SK-N-SH treated with all-trans-retinoic acid at 6 μM for 48 hours (cell line): ENCODE results near the gene CPSF4L.
"Not testable (repeated sequence)": the region's sequence is repeated elsewhere in the genome, so short reads cannot be mapped to it uniquely, and the experiment has no call there.

Experiments used
- ATAC-seq: fragments of 200-7000 bp; cut with Tn5 transposase; 3 replicates; pipeline ENCODE4 v1.9.1; 2020; ENCODE audit warnings: mild to moderate bottlenecking, moderate library complexity
- ARNTL ChIP-seq: fragments of 450-650 bp; formaldehyde crosslinking; IDR thresholded peaks from 2 replicates; pipeline ENCODE4 v1.5.0; 2020; ENCODE audit warnings: low read depth, mild to moderate bottlenecking, moderate library complexity, borderline replicate concordance
- BACH2 ChIP-seq: fragments of 250-450 bp; sonication (Bioruptor Pico); IDR thresholded peaks from 2 replicates; pipeline ENCODE4 v1.9.0; 2021; ENCODE audit warnings: mild to moderate bottlenecking, borderline replicate concordance
- CREB5 ChIP-seq: fragments of 250-450 bp; sonication (Bioruptor Pico); IDR thresholded peaks from 2 replicates; pipeline ENCODE4 v1.5.1; 2020; ENCODE audit warnings: low read depth, mild to moderate bottlenecking, moderate library complexity
- CSDC2 ChIP-seq: fragments of 250-450 bp; sonication (Bioruptor Pico); IDR thresholded peaks from 2 replicates; pipeline ENCODE4 v1.5.0; 2020; ENCODE audit warnings: mild to moderate bottlenecking, moderate library complexity
- CSRNP3 ChIP-seq: fragments of 250-450 bp; sonication (Bioruptor Pico); IDR thresholded peaks from 2 replicates; pipeline ENCODE4 v1.5.1; 2021; ENCODE audit warnings: mild to moderate bottlenecking, moderate library complexity
- ESRRG ChIP-seq: fragments of 250-450 bp; sonication (Bioruptor Pico); IDR thresholded peaks from 2 replicates; pipeline ENCODE4 v1.6.1; 2021; ENCODE audit warnings: mild to moderate bottlenecking
- ISL1 ChIP-seq: fragments of 250-450 bp; sonication (Bioruptor Pico); IDR thresholded peaks from 2 replicates; pipeline ENCODE4 v2.1.2; 2022; ENCODE audit warnings: mild to moderate bottlenecking, moderate library complexity
- OSR1 ChIP-seq: fragments of 250-450 bp; sonication (Bioruptor Pico); IDR thresholded peaks from 2 replicates; pipeline ENCODE4 v1.8.0; 2022; ENCODE audit warnings: moderate library complexity, mild to moderate bottlenecking, inconsistent platforms
- PATZ1 ChIP-seq: fragments of 250-450 bp; sonication (Bioruptor Pico); IDR thresholded peaks from 2 replicates; pipeline ENCODE4 v1.8.0; 2020; ENCODE audit warnings: mild to moderate bottlenecking, moderate library complexity, borderline replicate concordance
- POU6F1 ChIP-seq: fragments of 250-450 bp; sonication (Bioruptor Pico); IDR thresholded peaks from 2 replicates; pipeline ENCODE4 v1.8.0; 2021; ENCODE audit warnings: low read depth, mild to moderate bottlenecking, moderate library complexity, borderline replicate concordance
- PPARA ChIP-seq: fragments of 250-450 bp; sonication (Bioruptor Pico); IDR thresholded peaks from 2 replicates; pipeline ENCODE4 v1.5.0; 2020; ENCODE audit warnings: mild to moderate bottlenecking, borderline replicate concordance
- RARB ChIP-seq: fragments of 250-450 bp; sonication (Bioruptor Pico); IDR thresholded peaks from 2 replicates; pipeline ENCODE4 v1.8.0; 2021; ENCODE audit warnings: mild to moderate bottlenecking, moderate library complexity
- SNAI2 ChIP-seq: fragments of 250-450 bp; sonication (Bioruptor Pico); IDR thresholded peaks from 2 replicates; pipeline ENCODE4 v1.5.0; 2020; ENCODE audit warnings: mild to moderate bottlenecking, moderate library complexity
- TCF4 ChIP-seq: fragments of 250-450 bp; sonication (Bioruptor Pico); IDR thresholded peaks from 2 replicates; pipeline ENCODE4 v1.8.0; 2021; ENCODE audit warnings: mild to moderate bottlenecking, moderate library complexity, borderline replicate concordance
- TOX ChIP-seq: fragments of 250-450 bp; sonication (Bioruptor Pico); IDR thresholded peaks from 2 replicates; pipeline ENCODE4 v1.8.0; 2021; ENCODE audit warnings: mild to moderate bottlenecking, moderate library complexity, borderline replicate concordance
- ZC3H10 ChIP-seq: fragments of 250-450 bp; sonication (Bioruptor Pico); IDR thresholded peaks from 2 replicates; pipeline ENCODE4 v1.5.1; 2021; ENCODE audit warnings: mild to moderate bottlenecking, moderate library complexity
- ZFP3 ChIP-seq: fragments of 250-450 bp; sonication (Bioruptor Pico); IDR thresholded peaks from 2 replicates; pipeline ENCODE4 v1.5.0; 2020; ENCODE audit warnings: mild to moderate bottlenecking, moderate library complexity
- ZNF565 ChIP-seq: fragments of 450-650 bp; formaldehyde crosslinking; conservative IDR thresholded peaks from 2 replicates; pipeline ENCODE4 v1.5.0; 2020; ENCODE audit warnings: low read depth, mild to moderate bottlenecking, moderate library complexity
- ZNF70 ChIP-seq: fragments of 450-650 bp; formaldehyde crosslinking; IDR thresholded peaks from 2 replicates; pipeline ENCODE4 v1.5.0; 2020; ENCODE audit warnings: mild to moderate bottlenecking, moderate library complexity
- ZNF8 ChIP-seq: fragments of 450-650 bp; formaldehyde crosslinking; IDR thresholded peaks from 2 replicates; pipeline ENCODE4 v1.5.0; 2020; ENCODE audit warnings: mild to moderate bottlenecking, moderate library complexity

Gene CPSF4L

GRCh38 chr17:73265646-73266640 lies 4.3 kb upstream of the CPSF4L start:
- no peak for ATAC-seq
- TF ChIP-seq BACH2 (CRISPR knock-in tag) (no peak), CSDC2 (CRISPR knock-in tag) (no peak), ZNF565 (no peak)

- ATAC-seq = not testable (repeated sequence)
Measured at GRCh38 chr17:73264448-73264847, 2.8 kb upstream of the CPSF4L start.

- TF ChIP-seq POU6F1 (CRISPR knock-in tag) (no peak), SNAI2 (CRISPR knock-in tag) (no peak), ZNF565 (no peak), PPARA (CRISPR knock-in tag) (no peak)
- ATAC-seq = no peak
Measured at GRCh38 chr17:73262676-73263642, 1.3 kb upstream of the CPSF4L start.

- TF ChIP-seq ISL1 (no peak), RARB (CRISPR knock-in tag) (no peak), BACH2 (CRISPR knock-in tag) (no peak), POU6F1 (CRISPR knock-in tag) (no peak), OSR1 (no peak), PATZ1 (no peak), TCF4 (CRISPR knock-in tag) (no peak), PPARA (CRISPR knock-in tag) (no peak), ESRRG (CRISPR knock-in tag) (no peak), ZNF8 (no peak)
- no peak for ATAC-seq
Measured at GRCh38 chr17:73261952-73262675, 434 bp upstream of the CPSF4L start.

- ATAC-seq = no peak
- TF ChIP-seq ZNF565 = no peak
- no peak for TF ChIP-seq ZFP3 (CRISPR knock-in tag)
- no peak for TF ChIP-seq PATZ1
- TF ChIP-seq ARNTL = no peak
- TF ChIP-seq CSDC2 (CRISPR knock-in tag) = no peak
- TF ChIP-seq CSRNP3 = no peak
- no peak for TF ChIP-seq OSR1
- TF ChIP-seq CREB5 (CRISPR knock-in tag) = no peak
- no peak for TF ChIP-seq ZC3H10 (CRISPR knock-in tag)
- no peak for TF ChIP-seq PPARA (CRISPR knock-in tag)
- TF ChIP-seq ZNF70 (CRISPR knock-in tag) = no peak
- no peak for TF ChIP-seq ESRRG (CRISPR knock-in tag)
- TF ChIP-seq TOX (CRISPR knock-in tag) = no peak
- TF ChIP-seq RARB (CRISPR knock-in tag) = no peak
- no peak for TF ChIP-seq TCF4 (CRISPR knock-in tag)
- TF ChIP-seq ZNF8 = no peak
Measured at GRCh38 chr17:73257516-73257915, 4.2 kb downstream of the CPSF4L start.
